ENCODE measurements around the gene C1QTNF6. TPM values are rescaled to one million over a fixed set of nuclear protein-coding genes. Genes with fewer than 3 reads are reported as not detected.

The C1QTNF6 gene
- total RNA-seq, 1 donor from 2014 or later = 7.2 TPM

GRCh38 chr22:37141971-37142370 lies 46.1 kb downstream of the C1QTNF6 start:
- DNase-seq (ENCODE audit: low spot score) = no peak

DNA sequence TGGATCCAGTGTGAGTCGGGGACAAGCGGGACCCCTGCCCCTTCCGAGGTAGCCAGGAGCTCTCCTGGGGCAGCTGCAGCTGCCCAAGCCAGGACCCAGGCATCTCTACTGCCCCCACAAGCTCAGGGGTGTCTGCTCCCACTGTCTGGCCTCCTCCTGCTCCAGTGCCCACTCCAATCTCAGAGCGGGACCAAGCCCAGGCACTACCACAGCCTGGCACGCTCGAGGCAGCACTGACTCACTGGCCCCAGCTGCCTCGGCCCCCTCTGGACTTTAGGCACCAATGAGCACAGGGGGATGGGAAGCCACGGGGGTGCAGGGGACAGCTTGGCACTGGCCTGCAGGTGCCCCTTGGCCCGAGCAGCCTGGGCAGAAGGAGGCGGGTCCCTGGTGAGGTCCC lies 46.6 kb downstream of the C1QTNF6 start:
- DNase-seq (ENCODE audit: low spot score) = no peak

DNA sequence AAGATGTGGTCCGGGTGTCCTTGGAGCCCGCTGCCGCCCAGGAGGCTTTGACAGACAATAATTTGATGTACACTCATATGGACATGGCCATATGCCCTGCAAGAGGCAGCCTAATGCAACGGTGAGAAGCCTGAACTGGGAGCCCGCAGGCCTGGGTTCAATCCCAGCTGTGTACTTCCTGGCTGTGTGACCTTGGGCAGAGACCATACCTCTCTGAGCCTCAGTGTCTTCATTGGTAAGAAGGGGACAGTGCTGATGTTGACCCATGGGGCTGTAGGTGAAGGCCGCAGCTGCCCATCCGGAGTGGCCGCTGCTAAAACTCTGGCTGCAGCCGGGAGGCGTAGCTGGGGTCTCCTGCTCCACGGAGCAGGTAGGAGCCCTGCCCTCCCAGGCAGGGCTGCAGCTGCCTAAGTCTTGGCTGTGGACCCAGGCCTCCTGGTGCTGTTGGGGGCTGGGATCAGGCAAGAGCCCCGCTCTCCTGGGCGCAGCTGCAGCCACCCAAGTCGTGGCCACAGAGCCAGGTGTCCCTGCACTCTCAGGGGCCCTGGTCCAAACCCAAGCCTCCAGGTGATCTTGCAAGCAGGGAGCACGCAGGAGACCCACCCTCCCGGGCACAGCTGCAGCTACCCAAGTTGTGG lies 47.2 kb downstream of the C1QTNF6 start:
- no peak for DNase-seq (ENCODE audit: low spot score)

DNA sequence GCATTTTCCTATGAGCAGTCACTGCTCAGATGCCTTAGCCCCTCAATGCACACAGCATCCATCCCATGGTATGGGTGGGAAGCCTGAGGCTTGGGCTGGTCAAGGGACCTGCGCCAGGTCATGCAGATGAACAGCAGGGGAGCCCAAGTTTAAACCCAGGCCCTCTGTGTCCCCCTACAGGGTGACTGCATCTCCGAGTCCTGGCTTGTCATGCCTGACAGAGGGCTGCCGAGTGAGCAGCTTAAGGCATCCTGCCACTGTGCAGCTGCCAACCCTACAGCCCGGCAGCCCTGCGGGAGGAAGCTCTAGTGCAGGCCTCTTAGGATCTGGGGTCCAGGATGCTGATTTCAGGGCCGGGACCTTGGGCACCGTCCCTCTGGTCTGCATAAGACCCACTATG lies 48.3 kb downstream of the C1QTNF6 start:
- DNase-seq (ENCODE audit: low spot score) = no peak

GRCh38 chr22:37138849-37139561 lies 49.0 kb downstream of the C1QTNF6 start:
- DNase-seq (ENCODE audit: low spot score) = no peak

GRCh38 chr22:37137903-37138665 lies 50.0 kb downstream of the C1QTNF6 start:
- DNase-seq (ENCODE audit: low spot score) = no peak

DNA sequence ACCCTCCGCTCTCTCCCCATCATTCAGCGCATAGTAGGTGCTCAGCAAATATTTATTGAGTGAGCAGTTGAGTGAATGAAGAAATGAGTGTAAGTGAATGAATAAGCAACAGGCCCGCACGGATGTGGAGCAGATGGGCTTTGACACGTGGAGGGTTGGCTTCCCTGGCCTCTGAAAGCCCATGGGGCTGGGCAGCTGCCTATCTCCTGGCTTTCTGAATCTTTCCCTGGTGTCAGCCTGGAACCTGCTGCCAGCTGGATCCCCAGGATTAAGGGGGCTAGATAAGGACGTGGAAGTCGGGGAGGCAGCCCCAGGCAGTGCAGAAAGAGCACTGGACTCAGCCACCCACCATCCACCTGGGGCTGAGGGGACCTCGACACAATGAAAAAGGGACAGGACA lies 50.9 kb downstream of the C1QTNF6 start:
- DNase-seq (ENCODE audit: low spot score) = no peak

DNA sequence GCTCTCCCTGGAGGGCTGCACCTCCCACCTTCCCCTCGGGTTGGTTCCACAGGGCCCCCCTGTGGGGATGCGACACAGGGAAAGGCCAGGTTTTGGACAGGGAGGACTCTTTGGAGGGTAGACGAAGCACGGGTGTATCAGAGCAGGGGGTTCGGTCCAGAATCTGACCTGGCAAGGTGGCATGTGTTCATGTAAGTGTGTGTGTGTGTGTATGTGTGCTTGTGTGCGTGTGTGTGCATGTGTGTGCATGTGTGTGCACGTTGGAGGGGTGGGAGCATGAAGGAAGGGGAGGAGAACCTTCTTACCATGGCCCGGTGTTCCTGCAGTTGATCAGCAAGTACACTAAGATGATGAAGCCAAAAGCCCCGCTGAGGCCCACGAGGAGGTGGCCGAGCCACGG lies 53.0 kb downstream of the C1QTNF6 start:
- no peak for DNase-seq (ENCODE audit: low spot score)

- no peak for DNase-seq (ENCODE audit: low spot score)
Observed at GRCh38 chr22:37133304-37134018, 54.6 kb downstream of the C1QTNF6 start.

GRCh38 chr22:37132773-37133172 lies 55.3 kb downstream of the C1QTNF6 start:
- DNase-seq (ENCODE audit: low spot score) = no peak

Other genes with a start within 250 kb of the C1QTNF6 start
- gene TST, start 168.8 kb downstream of the C1QTNF6 start, total RNA-seq = 281 TPM
- 129 TPM for gene MPST, start 168.5 kb downstream of the C1QTNF6 start, total RNA-seq
- gene KCTD17, start 136.5 kb downstream of the C1QTNF6 start, total RNA-seq = 51.9 TPM
- 9.2 TPM for gene TMPRSS6, start 78.5 kb downstream of the C1QTNF6 start, total RNA-seq
- gene IL2RB, start 38.3 kb downstream of the C1QTNF6 start, total RNA-seq = 6.0 TPM
- 0.06 TPM for gene SSTR3, start 24.2 kb upstream of the C1QTNF6 start, total RNA-seq
- 46.4 TPM for gene RAC2, start 56.0 kb upstream of the C1QTNF6 start, total RNA-seq
- 24.1 TPM for gene CYTH4, start 94.3 kb upstream of the C1QTNF6 start, total RNA-seq
- 31.2 TPM for gene ELFN2, start 239.2 kb upstream of the C1QTNF6 start, total RNA-seq

Measured in mucosa of gallbladder (tissue), 1 donor.